Osteocyte (in vitro differentiated cells): Measurements from ENCODE around the gene KRT73. TPM values are rescaled to one million over a fixed set of nuclear protein-coding genes. Genes with fewer than 3 reads are reported as not detected.

ENCODE experiments used
- DNase-seq: peaks from one replicate; pipeline ENCODE4 v3.0.0; 2021; ENCODE audit warnings: mixed read lengths; ENCODE audit not compliant: unreplicated experiment; ENCODE audit errors: extremely low spot score
- H3K27ac Mint-ChIP-seq: one replicate; pipeline ENCODE4 v1.8.0; 2021; ENCODE audit warnings: mild to moderate bottlenecking, mixed read lengths; ENCODE audit not compliant: unreplicated experiment
- H3K27me3 Mint-ChIP-seq: one replicate; pipeline ENCODE4 v1.8.0; 2021; ENCODE audit warnings: mixed read lengths; ENCODE audit not compliant: unreplicated experiment
- H3K36me3 Mint-ChIP-seq: one replicate; pipeline ENCODE4 v1.8.0; 2021; ENCODE audit warnings: mixed read lengths; ENCODE audit not compliant: unreplicated experiment
- H3K4me1 Mint-ChIP-seq: one replicate; pipeline ENCODE4 v1.8.0; 2021; ENCODE audit warnings: mixed read lengths; ENCODE audit not compliant: unreplicated experiment
- H3K4me3 Mint-ChIP-seq: one replicate; pipeline ENCODE4 v1.8.0; 2021; ENCODE audit warnings: mild to moderate bottlenecking, moderate library complexity, mixed read lengths; ENCODE audit not compliant: unreplicated experiment
- H3K9me3 Mint-ChIP-seq: one replicate; pipeline ENCODE4 v1.8.0; 2021; ENCODE audit warnings: mixed read lengths; ENCODE audit not compliant: unreplicated experiment
- CTCF ChIP-seq: fragments of 200-600 bp; sonication (generic); IDR thresholded peaks from 2 replicates; pipeline ENCODE4 v1.5.0; 2021; ENCODE audit warnings: antibody characterized with exemption, mild to moderate bottlenecking, moderate library complexity
- long read RNA-seq: library from polyadenylated mRNA; unstranded; transcript quantifications from one replicate; pipeline ENCODE4 v2.0.0, GENCODE V29; 2021
- total RNA-seq: library from RNA; stranded (reverse); gene quantifications from 2 replicates; pipeline ENCODE4 v1.2.1, GENCODE V29; 2021

KRT73 gene
- total RNA-seq: not detected in 2 replicates
- long read RNA-seq: 0 reads

DNA sequence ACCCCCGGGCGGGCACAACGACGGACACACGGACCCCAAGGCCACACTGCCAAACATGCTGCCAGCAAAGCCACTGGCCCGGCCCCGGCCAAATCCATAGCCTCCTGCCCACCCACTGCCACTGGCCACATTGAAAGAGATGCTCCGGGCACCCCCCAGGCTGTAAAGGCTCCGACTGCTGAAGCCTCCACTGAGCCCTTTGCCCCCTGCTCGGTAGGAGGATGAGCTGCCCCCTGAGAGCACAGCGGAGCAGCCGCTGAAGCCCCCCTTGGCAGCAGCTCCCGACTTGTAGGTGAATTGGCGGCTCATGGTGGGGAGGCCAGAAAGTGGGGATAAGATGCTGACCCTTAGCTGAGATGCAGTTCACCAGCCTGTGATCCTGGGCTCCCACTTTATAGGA lies at the start of gene KRT73:
KRT73 (minus strand) TSS at position 344 of the 400 bp plus-strand sequence; CDS start at position 309, 35 bp downstream.
- Mint-ChIP-seq H3K27ac (no peak within 1 kb of the TSS), H3K9me3 (no peaks in the 10 kb centered on the region), H3K27me3 (peaks cover 56% of the 10 kb centered on the region), H3K4me1 (no peaks in the 10 kb centered on the region), H3K4me3 (no peak within 1 kb of the TSS), H3K36me3 (no peaks in the 10 kb centered on the region)
- DNase-seq: peak; percentile 82
- TF ChIP-seq CTCF: no peak

GRCh38 chr12:52667931-52668330 lies 49.6 kb upstream of the KRT73 start:
- H3K36me3 Mint-ChIP-seq: no peaks in the 10 kb centered on the region
- H3K4me3 Mint-ChIP-seq: no peak overlapping the region
- no peaks in the 10 kb centered on the region for H3K9me3 Mint-ChIP-seq
- no peak for DNase-seq
- H3K4me1 Mint-ChIP-seq: no peaks in the 10 kb centered on the region
- no peak for TF ChIP-seq CTCF
- no peak overlapping the region for H3K27ac Mint-ChIP-seq
- peaks cover 28% of the 10 kb centered on the region for H3K27me3 Mint-ChIP-seq

DNA sequence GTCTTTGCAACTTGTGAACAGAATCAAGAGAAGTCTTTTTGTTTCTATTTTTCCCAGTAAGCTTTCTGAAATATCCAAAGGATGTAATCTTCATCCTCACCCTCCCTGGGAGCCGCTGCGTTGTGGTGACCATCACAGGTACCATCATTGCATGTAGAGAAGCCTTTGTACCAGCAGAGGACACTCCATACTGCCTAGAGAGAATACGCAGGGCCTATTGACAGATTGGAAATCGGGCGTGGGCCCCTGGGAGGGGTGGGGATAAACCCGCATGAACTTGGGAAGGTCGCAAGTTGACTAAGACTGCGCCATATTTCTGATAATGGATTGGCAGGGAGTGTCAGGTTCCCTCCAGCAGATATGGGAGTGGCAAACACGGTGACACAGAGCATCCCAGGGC lies 49.1 kb upstream of the KRT73 start:
- Mint-ChIP-seq H3K27ac (no peak overlapping the region), H3K4me1 (no peaks in the 10 kb centered on the region), H3K36me3 (no peaks in the 10 kb centered on the region), H3K4me3 (no peak overlapping the region), H3K27me3 (peaks cover 30% of the 10 kb centered on the region), H3K9me3 (no peaks in the 10 kb centered on the region)
- no peak for DNase-seq
- no peak for TF ChIP-seq CTCF

- Mint-ChIP-seq H3K36me3 (no peaks in the 10 kb centered on the region), H3K4me1 (no peaks in the 10 kb centered on the region), H3K27me3 (peaks cover 40% of the 10 kb centered on the region), H3K4me3 (no peak overlapping the region), H3K9me3 (no peaks in the 10 kb centered on the region), H3K27ac (no peak overlapping the region)
- no peak for TF ChIP-seq CTCF
- DNase-seq: no peak
Measured at GRCh38 chr12:52666471-52666870, 48.1 kb upstream of the KRT73 start.

DNA sequence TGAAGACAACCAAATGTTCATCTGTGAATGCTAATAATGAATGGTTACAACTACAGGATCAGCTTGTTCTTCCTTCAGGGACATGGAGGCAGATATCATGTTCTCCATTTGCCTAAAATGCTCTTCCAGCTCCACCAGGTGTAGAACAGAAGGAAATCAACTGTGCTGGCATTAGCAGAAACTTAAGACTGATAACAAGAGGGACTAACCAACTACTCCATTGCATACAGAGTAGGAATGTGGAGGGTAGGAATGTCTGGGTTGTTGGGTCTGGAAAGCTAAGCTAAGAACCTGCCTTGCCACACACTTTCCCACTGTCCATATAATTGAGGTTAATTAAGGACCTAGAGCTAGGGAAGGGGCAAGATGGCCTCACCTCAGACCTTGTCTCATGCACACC lies 45.1 kb upstream of the KRT73 start:
- no peaks in the 10 kb centered on the region for H3K9me3 Mint-ChIP-seq
- no peaks in the 10 kb centered on the region for H3K36me3 Mint-ChIP-seq
- H3K4me3 Mint-ChIP-seq: no peak overlapping the region
- peaks cover 48% of the 10 kb centered on the region for H3K27me3 Mint-ChIP-seq
- no peaks in the 10 kb centered on the region for H3K4me1 Mint-ChIP-seq
- TF ChIP-seq CTCF: no peak
- no peak for DNase-seq
- H3K27ac Mint-ChIP-seq: no peak overlapping the region
